Suprapubic skin (tissue), 4 donors: ENCODE data around the gene PRAMEF10. TPM values are rescaled to one million over a fixed set of nuclear protein-coding genes. Genes with fewer than 3 reads are reported as not detected.
"Not testable (repeated sequence)": the region's sequence is repeated elsewhere in the genome, so short reads cannot be mapped to it uniquely, and the experiment has no call there.

Source experiments
- DNase-seq, 2 donors: peaks; one replicate each; pipeline ENCODE4 v3.0.0-alpha.2; 2019; ENCODE audit warnings: low spot score in 2 of 2
- H3K27ac ChIP-seq: fragments of 200-600 bp; sonication (generic); one replicate; pipeline ENCODE4 v1.5.1; 2019
- H3K27me3 ChIP-seq: fragments of 200-600 bp; sonication (generic); one replicate; pipeline ENCODE4 v1.5.1; 2019
- H3K36me3 ChIP-seq: fragments of 200-600 bp; sonication (generic); one replicate; pipeline ENCODE4 v1.5.1; 2019
- H3K4me1 ChIP-seq: fragments of 200-600 bp; sonication (generic); one replicate; pipeline ENCODE4 v1.5.1; 2019
- H3K4me3 ChIP-seq: fragments of 200-600 bp; sonication (generic); one replicate; pipeline ENCODE4 v1.5.1; 2019; ENCODE audit warnings: mild to moderate bottlenecking
- H3K9me3 ChIP-seq: fragments of 200-600 bp; sonication (generic); one replicate; pipeline ENCODE4 v1.5.1; 2019
- EP300 ChIP-seq: sonication (generic); formaldehyde crosslinking; IDR thresholded peaks from one replicate; pipeline ENCODE4 v1.6.1; 2017; ENCODE audit warnings: antibody characterized with exemption
- WGBS: methylation state at CpG from one replicate; pipeline ENCODE4 v1.1.5; 2018; 5-methylcytosine and 5-hydroxymethylcytosine counted together
- total RNA-seq, 4 donors: library from RNA; depleted of rRNA; stranded (reverse); fragments of >200 nt; gene quantifications; one replicate each; pipeline ENCODE4 v1.1.0, GENCODE V29; 2016

The PRAMEF10 gene
- total RNA-seq, 4 donors from 2014 or later = not detected

- Histone ChIP-seq H3K27ac (no peak overlapping the region), H3K4me1 (no peaks in the 10 kb centered on the region), H3K27me3 (no peaks in the 10 kb centered on the region), H3K36me3 (no peaks in the 10 kb centered on the region), H3K9me3 (no peaks in the 10 kb centered on the region), H3K4me3 (no peak overlapping the region)
- no peak for TF ChIP-seq EP300
- WGBS = 61% methylated on average over 4 of the region's 4 CpGs
- no peak for DNase-seq
Observed at GRCh38 chr1:12851779-12852178, 46.3 kb downstream of the PRAMEF10 start.

- H3K4me1 ChIP-seq, H3K27me3 ChIP-seq, DNase-seq, H3K36me3 ChIP-seq, H3K27ac ChIP-seq, H3K9me3 ChIP-seq, H3K4me3 ChIP-seq: not testable (repeated sequence)
- 87% methylated on average over 7 of the region's 7 CpGs for WGBS
Observed at GRCh38 chr1:12848620-12849019, 49.5 kb downstream of the PRAMEF10 start, which contains the start of gene HNRNPCL1. Gene HNRNPCL1, minus strand, starts transcription at chr1:12848720. Its CDS starts 431 bp downstream, at chr1:12848289.

Other genes with a start within 250 kb of the PRAMEF10 start
- gene AADACL3, start 182.2 kb downstream of the PRAMEF10 start, total RNA-seq = 10 to 100 TPM; 11.6 to 70.4 (median 29.8) TPM
- 1 to 10 TPM in 1 of 4 donors, not detected in 3; 1.2 TPM for gene CFAP107, start 152.1 kb downstream of the PRAMEF10 start, total RNA-seq
- gene PRAMEF12, start 124.5 kb downstream of the PRAMEF10 start, total RNA-seq = not detected
- gene PRAMEF1, start 106.9 kb downstream of the PRAMEF10 start, total RNA-seq = not detected
- gene PRAMEF11, start 66.9 kb downstream of the PRAMEF10 start, total RNA-seq = not detected
- gene HNRNPCL1, start 49.5 kb downstream of the PRAMEF10 start, total RNA-seq = not detected
- gene PRAMEF2, start 41.2 kb downstream of the PRAMEF10 start, total RNA-seq = under 1 TPM in 1 of 4 donors, not detected in 3; 0.39 TPM
- not detected for gene PRAMEF4, start 12.1 kb downstream of the PRAMEF10 start, total RNA-seq
- gene PRAMEF7, start 18.3 kb upstream of the PRAMEF10 start, total RNA-seq = not detected
- gene PRAMEF6, start 49.3 kb upstream of the PRAMEF10 start, total RNA-seq = not detected
- not detected for gene PRAMEF27, start 158.3 kb upstream of the PRAMEF10 start, total RNA-seq
- gene HNRNPCL3, start 162.5 kb upstream of the PRAMEF10 start, total RNA-seq = not detected
- gene PRAMEF25, start 172.5 kb upstream of the PRAMEF10 start, total RNA-seq = not detected
- not detected for gene HNRNPCL2, start 218.6 kb upstream of the PRAMEF10 start, total RNA-seq